ENCODE results near the gene SULT1C4.
"Not testable (repeated sequence)": the region's sequence is repeated elsewhere in the genome, so short reads cannot be mapped to it uniquely, and the experiment has no call there.

SULT1C4 gene

DNA sequence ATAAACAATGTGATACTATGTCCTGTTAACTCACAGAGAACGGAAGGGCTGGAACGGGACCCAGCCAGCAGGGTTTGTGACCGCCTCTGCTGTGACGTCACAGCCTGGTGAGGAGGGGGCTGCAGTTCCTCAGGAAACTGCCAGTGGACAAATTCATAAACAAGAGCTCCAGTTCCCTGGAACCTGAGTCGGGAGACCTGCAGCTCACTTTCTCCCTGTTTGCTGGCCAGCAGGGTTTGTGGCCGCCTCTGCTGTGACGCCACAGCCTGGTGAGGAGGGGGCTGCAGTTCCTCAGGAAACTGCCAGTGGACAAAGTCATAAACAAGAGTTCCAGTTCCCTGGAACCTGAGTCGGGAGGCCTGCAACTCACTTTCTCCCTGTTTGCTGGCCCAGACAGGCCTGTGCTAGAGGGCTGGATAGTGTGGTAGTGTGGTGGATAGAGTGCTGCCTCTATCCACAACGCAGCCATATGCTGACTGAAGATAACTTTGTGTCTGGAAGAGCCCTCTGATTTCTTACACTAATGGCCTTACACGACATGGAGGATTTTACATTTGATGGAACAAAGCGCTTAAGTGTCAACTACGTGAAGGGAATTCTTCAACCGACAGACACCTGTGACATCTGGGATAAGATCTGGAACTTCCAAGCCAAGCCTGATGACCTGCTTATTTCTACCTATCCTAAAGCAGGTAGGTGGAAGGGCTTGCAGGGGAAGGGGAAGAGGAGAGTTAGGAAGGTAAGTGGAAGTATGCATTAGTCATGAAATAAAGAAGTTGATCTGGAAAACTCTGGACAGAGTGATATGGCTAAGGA, at the start of gene SULT1C4:
Gene SULT1C4, plus strand, starts transcription at position 140 of the 816 bp plus-strand sequence. Its CDS starts 384 bp downstream, at position 524.
- no peak for DNase-seq (ENCODE audit: low read depth)

DNA sequence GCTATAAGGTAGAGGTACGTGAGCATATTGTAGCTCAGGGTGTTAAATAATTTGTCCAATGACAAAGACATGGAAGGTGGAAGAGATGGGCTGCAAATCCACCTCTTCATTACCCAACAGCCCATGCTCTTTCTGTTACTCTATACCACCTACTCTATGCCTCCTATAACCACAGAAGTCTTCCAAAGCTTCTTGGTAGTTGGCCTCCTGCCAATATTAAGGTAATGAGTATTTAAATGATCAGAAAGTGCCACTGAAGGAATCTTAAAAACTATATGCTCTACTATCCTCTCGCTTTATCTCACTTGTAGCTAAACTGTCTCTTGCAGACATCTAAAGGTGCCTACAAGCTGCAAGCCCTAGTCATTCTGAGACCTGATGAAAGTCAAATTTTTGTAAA, 48.0 kb upstream of the SULT1C4 start:
- no peak for DNase-seq (ENCODE audit: low read depth)

DNA sequence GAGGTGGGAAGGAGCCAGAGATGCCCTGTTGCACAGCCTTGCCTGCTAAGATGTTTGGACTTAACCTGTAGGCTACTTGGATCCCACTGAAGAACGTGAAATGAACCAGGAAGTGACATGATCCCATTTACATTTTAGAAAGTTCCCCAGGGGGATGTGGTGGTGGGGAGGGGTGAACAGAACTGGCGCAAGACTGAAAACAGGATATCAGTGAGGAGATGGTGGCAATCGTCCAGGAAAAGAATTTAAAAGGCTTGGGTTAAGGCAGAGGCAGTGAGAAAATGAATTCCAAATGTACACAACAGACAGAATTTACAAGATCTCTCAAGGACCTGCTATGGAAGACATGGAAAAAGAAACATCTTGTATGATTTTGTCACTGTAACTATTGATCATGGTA, 46.8 kb upstream of the SULT1C4 start:
- DNase-seq (ENCODE audit: low read depth) = no peak

GRCh38 chr2:108345951-108346350, 31.8 kb upstream of the SULT1C4 start:
- DNase-seq (ENCODE audit: low read depth) = no peak

DNA sequence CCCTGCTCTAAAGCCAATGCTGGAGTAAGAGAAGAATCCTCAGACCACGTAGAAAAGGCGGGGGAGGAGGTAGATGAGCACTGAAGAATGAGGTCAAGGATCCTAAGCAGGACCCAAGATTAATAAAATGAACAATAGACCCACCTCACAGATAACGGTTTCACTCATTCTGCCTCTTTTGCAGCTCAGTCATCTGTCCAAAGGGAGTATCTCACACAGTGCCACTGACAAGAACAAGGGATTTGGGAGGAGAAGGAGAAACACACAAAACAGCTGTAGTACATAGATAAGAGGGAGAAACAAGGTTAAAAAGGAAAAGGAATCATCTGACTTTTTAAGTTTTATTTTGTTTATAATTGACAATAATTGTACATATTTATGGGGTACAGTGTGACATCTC, 30.9 kb upstream of the SULT1C4 start:
- no peak for DNase-seq (ENCODE audit: low read depth)

DNA sequence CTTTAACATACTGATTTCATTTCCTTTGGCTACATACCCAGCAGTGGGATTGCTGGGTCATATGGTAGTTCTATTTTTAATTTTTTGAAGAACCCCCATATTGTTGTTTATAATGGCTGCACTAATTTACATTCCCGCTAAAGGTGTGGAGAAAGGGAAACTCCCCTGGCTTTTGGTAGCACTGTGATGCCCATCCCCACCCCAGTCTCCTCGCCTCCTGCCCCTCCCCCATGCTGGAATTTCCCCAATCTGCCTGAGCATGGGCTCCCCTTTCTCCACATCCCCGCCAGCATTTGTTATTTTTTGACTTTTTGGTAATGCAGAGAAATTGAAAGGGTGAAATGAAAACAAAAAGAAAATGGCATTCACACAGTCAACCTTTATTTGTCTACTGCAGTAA, 30.0 kb upstream of the SULT1C4 start:
- no peak for DNase-seq (ENCODE audit: low read depth)

DNA sequence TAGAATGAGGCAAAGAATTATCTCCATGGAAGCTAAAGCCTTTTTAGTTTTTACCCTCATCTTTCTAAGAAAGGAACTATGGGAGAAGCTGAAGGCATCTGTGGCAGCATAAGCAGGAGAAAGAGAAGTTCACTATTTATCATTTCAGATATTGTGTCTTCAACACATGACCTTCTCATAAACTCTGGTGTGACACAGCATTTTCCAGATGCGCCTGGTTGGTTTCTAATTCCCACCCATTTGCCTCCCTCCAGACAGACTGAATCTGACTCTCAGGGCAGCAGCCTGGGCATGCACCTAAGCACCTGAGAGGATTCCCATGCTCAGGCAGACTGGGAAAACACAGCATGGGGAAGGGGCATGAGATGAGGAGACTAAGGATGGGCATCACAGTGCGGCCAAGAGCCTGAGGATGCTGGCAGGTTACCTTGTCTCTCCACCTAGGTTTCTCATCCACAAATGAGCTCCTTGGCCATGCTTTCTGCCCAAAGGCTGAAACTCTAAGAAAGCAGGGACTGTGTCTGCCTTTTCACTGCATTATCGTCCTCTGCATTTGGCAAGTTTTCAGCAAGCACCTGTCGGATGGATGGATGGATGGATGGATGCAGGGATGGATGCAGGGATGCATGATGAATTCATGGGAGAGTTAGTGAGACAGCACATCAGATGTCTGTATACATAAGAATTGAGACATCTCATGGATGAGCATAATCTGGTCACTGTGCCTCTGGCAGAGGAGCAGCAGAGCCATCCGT, 28.8 kb upstream of the SULT1C4 start:
- no peak for DNase-seq (ENCODE audit: low read depth)

- DNase-seq (ENCODE audit: low read depth) = no peak
Measured at GRCh38 chr2:108349571-108349928, 28.2 kb upstream of the SULT1C4 start.

- no peak for DNase-seq (ENCODE audit: low read depth)
Measured at GRCh38 chr2:108351889-108352288, 25.9 kb upstream of the SULT1C4 start.

GRCh38 chr2:108354136-108354535, 23.6 kb upstream of the SULT1C4 start:
- DNase-seq (ENCODE audit: low read depth) = no peak

DNA sequence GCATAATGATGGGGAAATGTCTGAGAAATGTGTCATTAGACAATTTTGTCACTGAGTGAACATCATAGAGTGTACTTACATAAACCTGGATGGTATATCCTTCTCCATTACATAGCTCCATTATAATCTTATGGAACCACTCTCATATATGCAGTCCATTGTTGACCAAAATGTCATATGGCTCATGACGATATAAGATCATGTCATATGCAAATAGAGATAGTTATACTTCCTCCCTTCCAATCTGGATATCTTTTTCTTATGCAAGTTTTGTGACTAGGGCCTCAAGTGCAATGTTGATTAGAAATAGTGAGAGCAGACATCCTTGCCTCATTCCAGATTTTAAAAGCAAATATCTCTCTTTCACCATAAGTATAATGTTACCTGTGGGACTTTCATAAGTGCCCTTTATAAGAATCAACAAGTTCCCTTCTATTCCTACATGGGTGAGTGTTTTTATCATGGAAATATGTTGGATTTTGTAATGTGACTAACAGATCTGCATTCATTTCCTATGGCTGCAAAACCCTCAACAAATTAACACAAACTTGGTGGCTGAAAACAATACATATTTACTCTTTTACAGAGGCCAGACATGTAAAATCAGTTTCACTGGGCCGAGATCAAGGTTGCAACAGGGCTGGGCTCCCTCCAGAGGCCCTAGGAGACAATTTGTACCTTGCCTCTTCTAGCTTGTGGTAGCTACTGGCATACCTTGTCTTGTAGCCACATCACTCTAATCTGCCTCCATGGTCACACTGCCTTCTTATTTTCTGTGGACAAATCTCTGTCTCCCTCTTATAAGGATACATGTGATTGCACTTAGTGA, 21.6 kb upstream of the SULT1C4 start:
- no peak for DNase-seq (ENCODE audit: low read depth)

DNA sequence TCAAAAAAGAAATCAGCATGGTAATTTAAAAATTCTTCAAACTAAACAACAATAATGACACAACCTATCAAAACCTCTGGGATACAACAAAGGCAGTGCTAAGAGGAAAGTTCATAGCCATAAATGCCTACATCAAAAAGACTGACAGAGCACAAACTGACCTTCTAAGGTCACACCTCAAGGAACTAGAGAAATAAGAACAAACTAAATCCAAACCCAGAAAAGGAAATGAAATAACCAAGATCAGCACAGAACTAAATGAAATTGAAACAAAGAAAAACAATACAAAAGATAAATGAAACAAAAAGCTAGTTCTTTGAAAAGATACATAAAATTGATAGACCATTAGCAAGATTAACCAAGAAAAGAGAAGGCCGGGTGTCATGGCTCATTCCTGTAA, 18.4 kb upstream of the SULT1C4 start:
- DNase-seq (ENCODE audit: low read depth) = not testable (repeated sequence)

DNA sequence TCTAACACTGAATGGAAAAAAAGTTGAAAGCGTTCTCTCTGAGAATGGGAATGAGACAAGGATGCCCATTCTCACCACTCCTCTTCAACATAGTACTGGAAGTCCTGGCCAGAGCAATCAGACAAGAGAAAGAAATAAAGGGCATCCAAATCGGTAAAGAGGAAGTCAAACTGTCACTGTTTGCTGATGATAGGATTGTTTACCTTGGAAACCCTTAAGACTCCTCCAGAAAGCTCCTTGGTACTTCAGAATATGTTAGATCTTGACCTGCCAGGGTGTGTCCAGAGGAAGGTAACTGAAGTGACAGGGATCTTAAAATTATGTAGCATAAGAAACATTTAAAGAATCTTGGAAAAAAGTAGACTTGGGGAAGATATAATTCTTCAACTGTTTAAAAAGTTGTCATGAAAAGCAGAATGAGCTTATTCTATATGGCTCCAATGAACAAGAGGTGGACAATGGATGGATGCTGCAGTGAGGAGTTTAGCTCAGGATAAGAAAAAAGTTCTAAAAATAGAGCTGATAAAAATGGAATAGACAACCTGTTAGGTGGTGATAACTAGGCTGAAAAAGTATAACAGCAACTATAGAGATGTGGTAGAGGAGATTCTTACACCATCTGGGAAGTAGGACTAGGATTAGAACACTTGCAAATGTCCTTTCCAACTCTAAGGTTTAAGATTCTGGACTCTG, 16.8 kb upstream of the SULT1C4 start:
- DNase-seq (ENCODE audit: low read depth) = no peak

GRCh38 chr2:108363024-108363907, 14.5 kb upstream of the SULT1C4 start:
- no peak for DNase-seq (ENCODE audit: low read depth)

DNA sequence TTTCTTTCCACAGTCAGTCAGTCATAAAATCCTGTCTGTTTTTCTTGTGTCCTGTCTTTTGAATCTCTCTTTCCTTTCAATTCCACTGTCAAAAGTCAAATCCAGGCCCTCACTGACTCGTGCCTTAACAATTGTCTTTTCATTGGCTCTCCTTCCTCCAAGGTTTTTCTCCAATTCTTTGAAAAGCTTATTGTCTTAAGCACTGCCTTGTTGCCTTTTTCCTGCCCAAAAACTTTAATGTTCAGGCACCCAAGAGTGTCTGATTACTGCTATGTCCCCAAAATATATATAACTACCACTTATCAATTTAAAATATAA, 13.9 kb upstream of the SULT1C4 start:
- DNase-seq (ENCODE audit: low read depth) = no peak

DNA sequence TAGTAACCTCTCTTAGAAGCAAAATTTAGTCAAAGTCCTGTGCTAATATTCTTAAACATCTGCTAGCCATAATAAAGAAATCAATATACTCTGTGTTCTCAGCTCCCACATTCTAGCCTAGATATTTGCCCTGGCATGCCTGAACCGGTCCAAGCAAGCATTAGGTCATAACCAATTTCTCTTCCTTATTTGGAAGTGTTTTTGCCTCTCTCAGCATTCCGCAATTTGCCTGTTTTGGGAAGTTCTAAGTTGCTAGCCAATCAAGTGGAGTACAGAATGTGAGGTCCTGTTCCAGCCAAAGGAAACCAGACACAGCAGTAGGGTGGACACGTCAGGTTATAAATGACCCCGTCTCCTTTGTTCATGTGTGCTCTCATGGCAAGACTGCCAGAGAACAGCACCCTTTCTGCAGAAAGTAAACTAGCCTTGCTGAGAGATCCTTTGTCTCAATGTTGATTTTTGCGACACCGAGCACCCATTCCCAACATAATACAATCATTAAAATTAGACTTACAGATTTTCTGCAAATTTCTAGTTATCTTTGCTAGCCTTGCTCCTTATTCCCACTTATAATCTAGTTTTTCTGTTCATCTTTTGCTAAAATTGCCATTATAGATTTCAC, 13.0 kb upstream of the SULT1C4 start:
- DNase-seq (ENCODE audit: low read depth) = no peak

DNA sequence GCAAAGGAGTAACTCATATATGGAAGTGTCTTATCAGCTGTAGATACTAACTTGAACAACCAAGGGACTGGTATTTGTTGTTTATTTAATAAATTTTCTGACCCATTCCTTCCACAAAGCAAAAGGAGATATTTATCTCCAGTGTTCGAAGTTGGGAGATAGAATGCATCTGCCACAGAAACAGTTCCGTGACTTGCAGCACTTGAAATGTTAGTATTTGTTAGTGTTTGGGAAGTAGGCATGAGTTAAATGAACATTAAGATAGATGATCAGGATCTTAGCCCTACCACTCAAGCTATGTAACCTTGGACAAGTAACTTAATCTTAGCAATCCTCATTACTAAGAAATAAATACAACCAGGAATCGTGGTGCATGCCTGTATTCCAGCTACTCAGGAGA, 12.1 kb upstream of the SULT1C4 start:
- DNase-seq (ENCODE audit: low read depth) = no peak

- no peak for DNase-seq (ENCODE audit: low read depth)
Measured at GRCh38 chr2:108367014-108367413, 10.7 kb upstream of the SULT1C4 start.

- no peak for DNase-seq (ENCODE audit: low read depth)
Measured at GRCh38 chr2:108367561-108368175, 10.1 kb upstream of the SULT1C4 start.

DNA sequence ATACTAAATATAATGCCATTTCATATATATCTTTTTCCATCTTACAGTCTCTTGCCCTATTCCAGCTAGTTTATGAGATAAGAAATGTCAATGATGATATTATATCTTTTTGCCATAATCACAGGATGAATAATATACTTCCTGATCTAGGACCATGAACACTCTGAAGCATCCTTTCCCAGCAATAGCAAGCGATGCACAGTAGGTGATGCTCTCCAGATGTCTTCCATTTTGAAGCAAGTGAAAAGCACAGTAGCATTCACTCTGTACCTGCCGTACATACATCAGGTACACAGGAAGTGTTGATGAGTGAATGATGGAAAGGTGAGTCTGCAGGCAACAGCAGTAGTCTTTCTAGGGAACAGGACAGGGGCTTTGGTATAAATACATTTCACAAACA, 8.6 kb upstream of the SULT1C4 start:
- no peak for DNase-seq (ENCODE audit: low read depth)
